Aorta (tissue), 5 donors: ENCODE results near the gene MED13L. TPM values are rescaled to one million over a fixed set of nuclear protein-coding genes. Genes with fewer than 3 reads are reported as not detected.

Experiments
- ATAC-seq: fragments of 200-7000 bp; cut with Tn5 transposase; one replicate; pipeline ENCODE4 v1.9.1; 2022; ENCODE audit warnings: moderate library complexity; ENCODE audit not compliant: low FRiP score
- DNase-seq, 2 donors: peaks; one replicate each; pipeline ENCODE4 v3.0.0-alpha.2; 2020
- H3K27ac ChIP-seq, 2 donors: one replicate each; pipeline ENCODE4 v1.5.1; 2013; ENCODE audit warnings: low read length in 2 of 2, mild to moderate bottlenecking in 2 of 2, moderate library complexity in 2 of 2, control low read depth in 1 of 2, inconsistent platforms in 1 of 2, low read depth in 1 of 2
- H3K27me3 ChIP-seq, 2 donors: one replicate each; pipeline ENCODE4 v1.6.1; 2013; ENCODE audit warnings: control low read depth in 1 of 2, low read length in 1 of 2, mild to moderate bottlenecking in 1 of 2, moderate library complexity in 1 of 2; ENCODE audit not compliant: insufficient read depth in 2 of 2, control insufficient read depth in 1 of 2
- H3K36me3 ChIP-seq, 2 donors: one replicate each; pipeline ENCODE4 v1.6.1; 2013; ENCODE audit warnings: control low read depth in 1 of 2, low read length in 1 of 2, mild to moderate bottlenecking in 1 of 2; ENCODE audit not compliant: insufficient read depth in 2 of 2, control insufficient read depth in 1 of 2
- H3K4me1 ChIP-seq, 2 donors: one replicate each; pipeline ENCODE4 v1.6.1; 2013; ENCODE audit warnings: low read length in 2 of 2, control low read depth in 1 of 2, mild to moderate bottlenecking in 1 of 2, moderate library complexity in 1 of 2; ENCODE audit not compliant: insufficient read depth in 2 of 2, control insufficient read depth in 1 of 2
- H3K4me3 ChIP-seq, 2 donors: one replicate each; pipeline ENCODE4 v1.5.1; 2013; ENCODE audit warnings: low read length in 2 of 2, control low read depth in 1 of 2, mild to moderate bottlenecking in 1 of 2
- H3K9me3 ChIP-seq: one replicate; pipeline ENCODE4 v1.6.1; 2013; ENCODE audit warnings: mild to moderate bottlenecking, low read length; ENCODE audit not compliant: control insufficient read depth
- WGBS, 2 donors: extraction: QIAGEN DNeasy Blood & Tissue Kit; methylation state at CpG; one replicate each; pipeline ENCODE4 v1.1.7; 2013; 5-methylcytosine and 5-hydroxymethylcytosine counted together
- intact Hi-C, 2 donors: fragments of 100-400 bp; cut with DNase I; formaldehyde crosslinking; loops; one replicate each; pipeline versions ENCODE4 v1.14.2 to v1.15.0; 2022
- polyA plus RNA-seq, 2 donors: library from polyadenylated mRNA; stranded (reverse); fragments of 200-250 nt; gene quantifications; one replicate each; pipeline ENCODE4 v1.2.3, GENCODE V29; 2013
- total RNA-seq, 2 donors: library from RNA; stranded (reverse); fragmentation: NEBNext Ultra II Directional; extraction: Animal tissue kit (Norgen Biotek cat#: 25700); gene quantifications; one replicate each; pipeline ENCODE4 v1.2.1, GENCODE V29; 2021
- donor health status: healthy with polysubstance abuse.
- donor health status: Bipolar disorder and iron deficiency.
- donor health status: DM: no; HTN: no; CAD: no.
- donor health status: DM: no; HTN: no; CAD: no.
- donor health status: DM: yes; HTN: yes; CAD: no.

MED13L gene
- total and polyA plus RNA-seq, 4 donors, result 16.7 to 215 (median 114) TPM

- Histone ChIP-seq H3K4me1 (peaks cover 2 to 3% of the 10 kb centered on the region in 2 donors), H3K36me3 (no peaks in the 10 kb centered on the region), H3K27ac (no peak overlapping the region), H3K9me3 (no peaks in the 10 kb centered on the region), H3K4me3 (no peak overlapping the region), H3K27me3 (no peaks in the 10 kb centered on the region)
- no peak for DNase-seq
- no peak for ATAC-seq
- intact Hi-C loops, result no loop called here
These were observed 207.6 kb downstream of the MED13L start for GRCh38 chr12:116069943-116070342.

DNA sequence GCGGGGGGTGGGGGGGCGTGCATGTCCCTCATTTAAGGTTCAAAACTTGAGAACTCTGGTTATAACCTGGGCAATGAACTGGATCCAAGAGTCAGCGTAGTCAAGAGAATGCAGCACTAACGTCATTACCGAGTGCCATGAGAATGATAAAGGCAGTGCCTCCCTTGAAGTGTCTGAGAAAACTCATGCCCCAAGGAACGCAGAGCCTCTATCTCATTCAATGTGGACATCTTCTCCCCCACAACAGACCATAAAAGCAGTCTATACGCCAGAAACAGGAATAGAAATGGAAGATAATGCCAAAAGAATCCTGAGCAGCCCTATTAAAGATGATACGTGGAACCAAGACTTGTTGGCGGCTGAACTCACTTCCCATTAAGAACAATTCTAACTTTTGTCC is 208.6 kb downstream of the MED13L start:
- Histone ChIP-seq H3K4me3 (no peak overlapping the region), H3K36me3 (no peaks in the 10 kb centered on the region), H3K27me3 (no peaks in the 10 kb centered on the region), H3K4me1 (peaks cover 2 to 3% of the 10 kb centered on the region in 2 donors), H3K9me3 (no peaks in the 10 kb centered on the region), H3K27ac (no peak overlapping the region)
- ATAC-seq (no peak), DNase-seq (no peak)
- intact Hi-C loops, result no loop called here
- WGBS, 2 donors, result 93 to 96% methylated on average over 9 of the region's 9 CpGs

- intact Hi-C loops, result no loop called here
- Histone ChIP-seq H3K4me3 (no peak overlapping the region), H3K4me1 (peaks cover 2 to 3% of the 10 kb centered on the region in 2 donors), H3K27ac (no peak overlapping the region), H3K9me3 (no peaks in the 10 kb centered on the region), H3K36me3 (no peaks in the 10 kb centered on the region), H3K27me3 (no peaks in the 10 kb centered on the region)
- ATAC-seq (no peak), DNase-seq (no peak)
These were observed 209.1 kb downstream of the MED13L start for GRCh38 chr12:116068371-116068770.

- Histone ChIP-seq H3K36me3 (no peaks in the 10 kb centered on the region), H3K27me3 (no peaks in the 10 kb centered on the region), H3K4me3 (no peak overlapping the region), H3K4me1 (peaks cover 0 to 3% of the 10 kb centered on the region in 2 donors), H3K27ac (no peak overlapping the region), H3K9me3 (no peaks in the 10 kb centered on the region)
- DNase-seq, result no peak
- intact Hi-C loops, result no loop called here
- ATAC-seq, result no peak
- WGBS, 2 donors, result 81 to 85% methylated on average over 3 of the region's 3 CpGs
These were observed 209.6 kb downstream of the MED13L start for GRCh38 chr12:116067892-116068291.

GRCh38 chr12:116066381-116067230 is 210.9 kb downstream of the MED13L start:
- intact Hi-C loops, result no loop called here
- H3K27ac ChIP-seq, result no peak overlapping the region
- no peak overlapping the region for H3K4me3 ChIP-seq
- ATAC-seq, result no peak
- no peaks in the 10 kb centered on the region for H3K27me3 ChIP-seq
- no peaks in the 10 kb centered on the region for H3K9me3 ChIP-seq
- H3K4me1 ChIP-seq, result peaks cover 0 to 3% of the 10 kb centered on the region in 2 donors
- H3K36me3 ChIP-seq, result no peaks in the 10 kb centered on the region
- DNase-seq, result peak; percentile 64 to 79
- WGBS, 2 donors, result 55 to 63% methylated on average over 7 of the region's 7 CpGs

GRCh38 chr12:116065606-116066005 is 211.9 kb downstream of the MED13L start:
- intact Hi-C loops, result no loop called here

GRCh38 chr12:116064493-116064892 is 213.0 kb downstream of the MED13L start:
- H3K9me3 ChIP-seq, result no peaks in the 10 kb centered on the region
- 88 to 94% methylated on average over 4 of the region's 4 CpGs for WGBS, 2 donors
- intact Hi-C loops, result no loop called here

More at GRCh38 chr12:116065606-116066005, 211.9 kb downstream of the MED13L start:
- WGBS, 2 donors, result 35 to 36% methylated on average over 1 of the region's 1 CpG
- no peak for DNase-seq
- peaks cover 0 to 3% of the 10 kb centered on the region in 2 donors for H3K4me1 ChIP-seq
- no peaks in the 10 kb centered on the region for H3K27me3 ChIP-seq
- H3K4me3 ChIP-seq, result no peak overlapping the region
- H3K27ac ChIP-seq, result no peak overlapping the region
- H3K36me3 ChIP-seq, result no peaks in the 10 kb centered on the region
- H3K9me3 ChIP-seq, result no peaks in the 10 kb centered on the region
- no peak for ATAC-seq

DNA sequence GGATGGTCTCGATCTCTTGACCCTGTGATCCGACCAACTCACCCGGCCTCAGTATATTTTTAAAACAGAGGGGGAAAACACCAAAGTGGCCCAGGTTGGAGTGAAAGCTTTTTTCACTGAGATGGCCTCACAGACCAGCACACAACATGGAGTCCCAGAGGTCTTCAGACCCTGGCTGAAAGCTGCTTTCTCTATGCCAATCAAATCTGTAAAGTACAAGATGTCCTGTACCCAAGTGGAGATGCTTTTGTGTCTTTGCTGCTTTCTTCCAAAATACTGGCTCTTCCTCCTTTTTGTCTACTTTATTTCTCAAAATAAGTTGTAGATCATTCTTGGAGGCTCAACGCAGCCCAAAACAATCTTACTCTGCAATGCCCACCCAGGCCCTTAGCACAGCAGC is 214.8 kb downstream of the MED13L start:
- intact Hi-C loops, result no loop called here
- ATAC-seq (no peak), DNase-seq (no peak)
- Histone ChIP-seq H3K4me3 (no peak overlapping the region), H3K9me3 (no peaks in the 10 kb centered on the region), H3K27me3 (no peaks in the 10 kb centered on the region), H3K4me1 (peaks cover 0 to 3% of the 10 kb centered on the region in 2 donors), H3K27ac (no peak overlapping the region), H3K36me3 (no peaks in the 10 kb centered on the region)
- WGBS, 2 donors, result 89 to 93% methylated on average over 4 of the region's 4 CpGs

More at GRCh38 chr12:116064493-116064892, 213.0 kb downstream of the MED13L start:
- Histone ChIP-seq H3K27ac (no peak overlapping the region), H3K4me3 (no peak overlapping the region), H3K4me1 (peaks cover 0 to 3% of the 10 kb centered on the region in 2 donors), H3K36me3 (no peaks in the 10 kb centered on the region), H3K27me3 (no peaks in the 10 kb centered on the region)
- no peak for DNase-seq
- no peak for ATAC-seq

DNA sequence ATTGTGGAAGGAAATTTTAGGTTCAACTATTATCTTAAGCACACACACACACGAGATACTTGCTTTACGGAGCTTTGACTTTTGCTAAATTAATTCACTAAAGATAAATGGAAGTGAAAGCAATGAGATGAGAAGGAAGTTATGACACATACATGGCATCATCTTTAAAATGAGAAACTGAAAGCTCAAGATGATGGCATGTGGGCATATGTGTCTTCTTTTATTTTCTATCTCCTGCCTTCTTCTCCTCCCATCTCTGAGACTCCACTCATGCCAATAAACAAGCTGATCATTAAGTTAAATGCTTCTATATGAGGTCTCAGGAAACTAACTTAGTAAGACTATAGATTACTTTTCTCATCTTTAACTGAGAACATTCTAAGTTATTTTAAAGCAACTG is 216.7 kb downstream of the MED13L start:
- Histone ChIP-seq H3K4me1 (peaks cover 0 to under 1% of the 10 kb centered on the region in 2 donors), H3K27ac (no peak overlapping the region), H3K4me3 (no peak overlapping the region), H3K27me3 (no peaks in the 10 kb centered on the region), H3K36me3 (no peaks in the 10 kb centered on the region), H3K9me3 (no peaks in the 10 kb centered on the region)
- 12 to 24% methylated on average over 2 of the region's 2 CpGs for WGBS, 2 donors
- ATAC-seq (no peak), DNase-seq (no peak)
- intact Hi-C loops, result no loop called here
